ENCODE data around the gene PAX6. TPM values are rescaled to one million over a fixed set of nuclear protein-coding genes. Genes with fewer than 3 reads are reported as not detected.

Gene PAX6
- total RNA-seq, 1 experiment from 2014 or later: 0.49 TPM

DNA sequence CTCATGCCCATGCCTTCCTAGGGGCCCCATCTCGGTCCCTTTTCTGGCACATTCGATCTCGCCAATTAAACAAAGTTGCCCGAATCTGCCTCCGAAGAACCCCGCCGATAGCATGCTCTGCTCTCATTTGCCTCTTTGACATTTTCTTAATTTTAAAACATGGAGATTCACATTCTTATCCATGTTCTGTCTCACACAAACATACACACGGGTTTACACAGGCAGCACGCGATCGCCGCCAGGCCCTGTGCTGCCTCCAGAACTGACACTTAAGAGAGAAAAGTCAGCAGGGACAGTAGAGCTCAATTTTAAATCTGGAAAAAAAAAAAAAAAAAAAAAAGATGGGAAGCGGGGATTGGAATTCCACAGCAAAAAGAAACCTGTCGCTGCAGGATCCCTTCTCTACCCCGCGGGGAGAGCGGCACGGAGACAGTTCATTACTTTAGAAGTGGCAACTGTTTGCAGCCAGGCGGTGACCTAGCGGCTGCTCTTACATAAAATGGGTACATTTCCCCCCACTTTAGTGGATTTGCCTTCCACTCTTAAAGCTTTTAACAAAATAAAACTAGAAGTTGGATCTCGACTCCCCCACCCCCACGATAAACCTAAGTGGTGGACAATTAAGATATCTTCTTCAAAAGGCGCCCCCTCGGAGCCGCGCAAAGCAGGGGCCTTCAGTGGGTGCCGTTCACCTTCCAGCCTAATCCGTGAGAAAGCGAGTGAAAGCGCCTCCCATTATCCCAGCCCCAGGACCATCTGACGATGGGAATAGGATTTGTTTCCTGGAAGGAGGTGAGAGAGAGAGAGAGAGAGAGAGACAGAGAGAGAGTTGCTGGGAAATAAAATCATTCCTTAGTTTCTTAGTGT is 13.7 kb downstream of the PAX6 start:
- H3K4me1 ChIP-seq (ENCODE audit: control insufficient read depth, insufficient read depth, low read length): no peaks in the 10 kb centered on the region
- ChIA-PET CTCF (interaction anchor here (0.6 kb wide), 2 partner anchors 9 to 153 kb away, joined by 3 to 4 read pairs; no protein-coding TSS in a partner anchor), POLR2A (interaction anchor here (0.6 kb wide), 1 partner anchor 77 kb away, joined by 6 read pairs; no protein-coding TSS in a partner anchor)
- no peak for TF ChIP-seq POLR2AphosphoS5 (IDR thresholded peaks at IDR 0.05; ENCODE audit: low read depth, low read length)
- no peak for TF ChIP-seq CTCF (IDR thresholded peaks at IDR 0.05)
- TF ChIP-seq SIN3A (IDR thresholded peaks at IDR 0.05; ENCODE audit: borderline replicate concordance, insufficient read depth, low read depth, low read length): no peak
- no peak for TF ChIP-seq TCF7L2 (IDR thresholded peaks at IDR 0.05; ENCODE audit: low read depth, low read length)
- no peak for TF ChIP-seq REST (IDR thresholded peaks at IDR 0.05; ENCODE audit: insufficient read depth in 1 of 2, low read depth in 2 of 2, low read length in 1 of 2)
- H3K4me3 ChIP-seq (ENCODE audit: low read depth in 2 of 2, low read length in 2 of 2): no peak overlapping the region
- H3K36me3 ChIP-seq (ENCODE audit: control insufficient read depth, insufficient read depth, low read length): no peaks in the 10 kb centered on the region
- ATAC-seq (no peak), DNase-seq (ENCODE audit: low read depth, low spot score) (no peak)
- H3K9me3 ChIP-seq (ENCODE audit: control insufficient read depth, insufficient read depth, low read depth, low read length): no peaks in the 10 kb centered on the region
- in situ Hi-C loops (cut with HindIII; ENCODE audit: low pct_unique_long_range_greater_than_20kb, low sequenced_read_pairs) (no loop called here), intact Hi-C loops (cut with micrococcal nuclease; ENCODE audit: unreplicated experiment) (no loop called here)
- no peak overlapping the region for H3K27ac ChIP-seq (ENCODE audit: low read length)
- H3K27me3 ChIP-seq (ENCODE audit: control insufficient read depth, insufficient read depth, low read length): peaks cover 14% of the 10 kb centered on the region
- no TSS peak for BruUV-seq (replicated peaks)

DNA sequence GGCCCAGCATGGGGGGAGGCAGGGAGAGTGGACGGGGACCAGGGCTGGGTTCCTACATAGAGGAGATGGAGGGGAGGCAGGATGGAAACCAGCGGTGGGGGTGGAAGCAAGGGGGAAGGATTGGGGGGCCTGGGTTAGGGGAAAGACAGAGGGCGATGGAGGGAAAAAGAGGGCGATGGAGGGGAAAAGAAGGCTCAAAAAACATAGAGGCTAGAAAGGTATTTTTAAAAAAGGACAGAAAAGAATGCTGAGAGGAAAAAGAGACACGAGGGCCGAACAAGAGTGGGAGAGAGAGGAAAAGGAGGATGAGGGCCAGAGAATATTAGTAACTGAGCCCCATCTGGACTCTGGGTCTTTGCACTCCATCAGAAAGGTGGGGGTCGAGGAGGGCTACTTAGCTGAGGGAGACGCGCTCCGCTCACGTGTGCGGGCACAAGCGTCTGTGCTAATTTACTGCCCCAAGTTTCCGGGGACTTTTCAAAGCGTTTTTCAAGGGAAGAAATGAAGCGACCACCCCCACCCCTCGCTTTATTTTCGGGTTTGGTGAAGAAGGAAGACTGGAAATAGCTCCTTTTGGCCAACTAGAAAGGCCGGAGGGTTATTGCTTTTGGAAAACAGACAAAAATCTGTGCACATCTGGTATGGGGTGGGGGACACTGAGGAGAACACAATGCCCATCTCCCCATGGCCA is 14.5 kb downstream of the PAX6 start:
- Histone ChIP-seq H3K9me3 (ENCODE audit: control insufficient read depth, insufficient read depth, low read depth, low read length) (no peaks in the 10 kb centered on the region), H3K27ac (ENCODE audit: low read length) (no peak overlapping the region), H3K36me3 (ENCODE audit: control insufficient read depth, insufficient read depth, low read length) (no peaks in the 10 kb centered on the region), H3K4me3 (ENCODE audit: low read depth in 2 of 2, low read length in 2 of 2) (no peak overlapping the region), H3K27me3 (ENCODE audit: control insufficient read depth, insufficient read depth, low read length) (peaks cover 7% of the 10 kb centered on the region), H3K4me1 (ENCODE audit: control insufficient read depth, insufficient read depth, low read length) (no peaks in the 10 kb centered on the region)
- intact Hi-C loops (cut with micrococcal nuclease; ENCODE audit: unreplicated experiment) (no loop called here), in situ Hi-C loops (cut with HindIII; ENCODE audit: low pct_unique_long_range_greater_than_20kb, low sequenced_read_pairs) (no loop called here)
- no peak for ATAC-seq
- no peak for TF ChIP-seq REST (IDR thresholded peaks at IDR 0.05; ENCODE audit: insufficient read depth in 1 of 2, low read depth in 2 of 2, low read length in 1 of 2)
- TF ChIP-seq SIN3A (IDR thresholded peaks at IDR 0.05; ENCODE audit: borderline replicate concordance, insufficient read depth, low read depth, low read length): no peak
- TF ChIP-seq POLR2AphosphoS5 (IDR thresholded peaks at IDR 0.05; ENCODE audit: low read depth, low read length): no peak
- TF ChIP-seq CTCF (IDR thresholded peaks at IDR 0.05): no peak
- no peak for DNase-seq (ENCODE audit: low read depth, low spot score)
- no TSS peak for BruUV-seq (replicated peaks)
- CTCF ChIA-PET: interaction anchor here (0.6 kb wide), 2 partner anchors 8 to 153 kb away, joined by 3 to 4 read pairs; no protein-coding TSS in a partner anchor
- POLR2A ChIA-PET: interaction anchor here (0.6 kb wide), 1 partner anchor 76 kb away, joined by 6 read pairs; no protein-coding TSS in a partner anchor
